Lower leg skin (tissue), 4 donors: ENCODE results near the gene PROSER3. TPM values are rescaled to one million over a fixed set of nuclear protein-coding genes. Genes with fewer than 3 reads are reported as not detected.

Experiments
- DNase-seq, 2 donors: peaks; one replicate each; pipeline ENCODE4 v3.0.0-alpha.2; 2019; ENCODE audit warnings: low spot score in 2 of 2
- H3K4me3 ChIP-seq: fragments of 200-600 bp; sonication (generic); 2 replicates; pipeline ENCODE4 v1.5.1; 2017; ENCODE audit warnings: mild to moderate bottlenecking, low read depth; ENCODE audit not compliant: poor library complexity, severe bottlenecking
- POLR2A ChIP-seq, 2 donors: fragments of 450-650 bp; IDR thresholded peaks; one replicate each; pipeline ENCODE4 v1.6.1; 2016 to 2017; ENCODE audit warnings: antibody characterized with exemption in 2 of 2, mild to moderate bottlenecking in 1 of 2, moderate library complexity in 1 of 2
- WGBS, 2 donors: methylation state at CpG; one replicate each; pipeline ENCODE4 v1.1.5; 2018; 5-methylcytosine and 5-hydroxymethylcytosine counted together
- intact Hi-C: fragments of 100-400 bp; cut with DNase I; formaldehyde crosslinking; loops from one replicate; pipeline ENCODE4 v1.15.0; 2023; ENCODE audit warnings: low total_unique reads
- total RNA-seq, 4 donors: library from RNA; depleted of rRNA; stranded (reverse); fragments of >200 nt; gene quantifications; one replicate each; pipeline ENCODE4 v1.1.0, GENCODE V29; 2016
- TF ChIP-seq, protein P1 (sequence below), 3 donors: fragments of 450-650 bp; IDR thresholded peaks; one replicate each; pipeline ENCODE4 v1.5.1; 2016; ENCODE audit warnings: antibody characterized with exemption in 3 of 3, mild to moderate bottlenecking in 3 of 3, moderate library complexity in 2 of 3

PROSER3 gene
- total RNA-seq, 4 donors from 2014 or later, result 9.2 to 20.4 (median 12.9) TPM

DNA sequence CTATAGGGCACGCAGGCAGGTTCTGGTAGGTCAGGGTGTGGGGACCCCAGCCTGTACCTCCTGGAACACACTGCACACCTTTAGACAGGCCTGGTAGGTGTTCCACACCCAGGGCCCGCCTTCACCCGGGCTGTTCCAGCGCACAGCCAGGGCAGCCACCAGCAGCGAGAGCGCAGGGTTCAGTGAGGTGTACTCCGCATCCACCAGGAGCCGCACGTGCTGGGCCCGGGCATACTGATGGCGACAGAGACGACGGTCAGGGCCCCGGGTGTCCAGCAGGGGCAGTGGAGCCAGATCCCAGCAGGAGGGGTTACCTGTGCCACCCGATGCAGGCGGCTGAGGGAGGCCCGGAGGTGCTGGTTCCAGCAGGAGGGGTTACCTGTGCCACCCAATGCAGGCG is 48.6 kb downstream of the PROSER3 start:
- H3K4me3 ChIP-seq, result no peak overlapping the region
- WGBS, 2 donors, result 90 to 91% methylated on average over 18 of the region's 18 CpGs
- DNase-seq, result no peak

DNA sequence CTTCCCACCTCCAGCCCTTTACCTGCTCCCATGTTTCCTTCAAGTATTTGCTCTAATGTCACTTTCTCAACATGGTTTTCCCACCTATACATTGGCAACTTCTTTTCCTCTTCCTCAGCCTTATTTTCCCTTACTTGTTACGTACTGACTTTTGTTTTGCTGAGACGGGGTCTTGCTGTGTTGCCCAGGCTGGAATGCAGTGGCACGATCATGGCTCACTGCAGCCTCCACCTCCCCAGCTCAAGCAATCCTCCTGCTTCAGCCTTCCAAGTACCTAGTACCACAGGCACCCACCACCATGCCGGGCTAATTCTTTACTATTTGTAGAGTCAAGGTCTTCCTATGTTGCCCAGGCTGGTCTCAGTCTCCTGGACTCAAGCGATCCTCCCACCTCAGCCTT is 49.7 kb downstream of the PROSER3 start:
- TF ChIP-seq, protein P1, sequence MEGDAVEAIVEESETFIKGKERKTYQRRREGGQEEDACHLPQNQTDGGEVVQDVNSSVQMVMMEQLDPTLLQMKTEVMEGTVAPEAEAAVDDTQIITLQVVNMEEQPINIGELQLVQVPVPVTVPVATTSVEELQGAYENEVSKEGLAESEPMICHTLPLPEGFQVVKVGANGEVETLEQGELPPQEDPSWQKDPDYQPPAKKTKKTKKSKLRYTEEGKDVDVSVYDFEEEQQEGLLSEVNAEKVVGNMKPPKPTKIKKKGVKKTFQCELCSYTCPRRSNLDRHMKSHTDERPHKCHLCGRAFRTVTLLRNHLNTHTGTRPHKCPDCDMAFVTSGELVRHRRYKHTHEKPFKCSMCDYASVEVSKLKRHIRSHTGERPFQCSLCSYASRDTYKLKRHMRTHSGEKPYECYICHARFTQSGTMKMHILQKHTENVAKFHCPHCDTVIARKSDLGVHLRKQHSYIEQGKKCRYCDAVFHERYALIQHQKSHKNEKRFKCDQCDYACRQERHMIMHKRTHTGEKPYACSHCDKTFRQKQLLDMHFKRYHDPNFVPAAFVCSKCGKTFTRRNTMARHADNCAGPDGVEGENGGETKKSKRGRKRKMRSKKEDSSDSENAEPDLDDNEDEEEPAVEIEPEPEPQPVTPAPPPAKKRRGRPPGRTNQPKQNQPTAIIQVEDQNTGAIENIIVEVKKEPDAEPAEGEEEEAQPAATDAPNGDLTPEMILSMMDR (IDR thresholded peaks at IDR 0.05), result no peak
- TF ChIP-seq POLR2A (IDR thresholded peaks at IDR 0.05), result no peak
- DNase-seq, result no peak
- no peak overlapping the region for H3K4me3 ChIP-seq
- WGBS, 2 donors, result 88 to 91% methylated on average over 5 of the region's 5 CpGs
- intact Hi-C loops, result no loop called here

More for the DNA sequence above, 48.6 kb downstream of the PROSER3 start:
- TF ChIP-seq, protein P1 (IDR thresholded peaks at IDR 0.05), result no peak
- TF ChIP-seq POLR2A (IDR thresholded peaks at IDR 0.05), result no peak
- intact Hi-C loops, result no loop called here

DNA sequence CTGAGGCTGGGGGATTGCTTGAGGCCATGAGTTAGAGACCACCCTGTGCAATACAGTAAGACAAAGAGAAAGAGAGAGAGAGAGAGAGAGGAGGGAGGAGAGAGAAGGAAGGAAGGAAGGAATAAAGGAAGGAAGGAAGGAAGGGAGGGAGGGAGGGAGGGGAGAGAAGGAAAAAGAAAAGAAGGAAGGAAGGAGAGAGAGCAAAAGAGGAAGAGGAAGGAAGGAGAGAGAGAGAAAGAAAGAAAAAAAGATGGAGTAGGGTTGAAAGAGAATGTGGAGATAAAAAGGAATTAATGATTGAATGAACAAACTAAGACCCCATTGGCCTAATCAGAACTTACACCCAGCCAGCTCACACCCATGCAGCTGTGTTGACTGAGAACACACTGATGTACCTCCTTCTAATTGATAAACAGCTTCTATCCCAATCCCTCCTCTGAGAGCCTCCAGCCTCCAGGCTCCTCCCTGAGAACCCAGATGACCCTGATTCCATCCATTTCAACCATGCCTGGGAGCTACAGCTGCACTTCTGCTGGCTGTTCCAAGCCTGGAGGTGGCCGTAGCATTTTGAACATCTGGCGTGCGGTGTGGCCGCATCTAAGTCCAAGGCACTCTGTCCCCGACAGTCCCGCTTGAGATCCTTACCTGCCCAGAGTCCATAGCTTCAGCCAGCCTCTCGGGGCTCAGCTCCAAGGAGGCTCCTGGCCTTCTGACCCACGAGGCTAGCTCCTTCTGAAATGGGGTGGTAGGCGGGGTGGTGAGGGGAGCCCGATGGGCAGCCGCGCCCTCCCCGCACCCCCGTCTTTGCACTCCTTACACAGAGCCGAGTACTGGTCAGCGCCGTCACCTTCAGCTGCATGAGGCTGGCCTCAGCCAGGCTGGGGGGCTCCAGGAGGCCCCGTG is 53.6 kb downstream of the PROSER3 start:
- no peak for DNase-seq
- H3K4me3 ChIP-seq, result no peak overlapping the region
- intact Hi-C loops, result no loop called here
- 66 to 73% methylated on average over 5 to 18 of the region's 18 CpGs for WGBS, 2 donors
- TF ChIP-seq, protein P1 (IDR thresholded peaks at IDR 0.05), result no peak
- TF ChIP-seq POLR2A (IDR thresholded peaks at IDR 0.05), result no peak

DNA sequence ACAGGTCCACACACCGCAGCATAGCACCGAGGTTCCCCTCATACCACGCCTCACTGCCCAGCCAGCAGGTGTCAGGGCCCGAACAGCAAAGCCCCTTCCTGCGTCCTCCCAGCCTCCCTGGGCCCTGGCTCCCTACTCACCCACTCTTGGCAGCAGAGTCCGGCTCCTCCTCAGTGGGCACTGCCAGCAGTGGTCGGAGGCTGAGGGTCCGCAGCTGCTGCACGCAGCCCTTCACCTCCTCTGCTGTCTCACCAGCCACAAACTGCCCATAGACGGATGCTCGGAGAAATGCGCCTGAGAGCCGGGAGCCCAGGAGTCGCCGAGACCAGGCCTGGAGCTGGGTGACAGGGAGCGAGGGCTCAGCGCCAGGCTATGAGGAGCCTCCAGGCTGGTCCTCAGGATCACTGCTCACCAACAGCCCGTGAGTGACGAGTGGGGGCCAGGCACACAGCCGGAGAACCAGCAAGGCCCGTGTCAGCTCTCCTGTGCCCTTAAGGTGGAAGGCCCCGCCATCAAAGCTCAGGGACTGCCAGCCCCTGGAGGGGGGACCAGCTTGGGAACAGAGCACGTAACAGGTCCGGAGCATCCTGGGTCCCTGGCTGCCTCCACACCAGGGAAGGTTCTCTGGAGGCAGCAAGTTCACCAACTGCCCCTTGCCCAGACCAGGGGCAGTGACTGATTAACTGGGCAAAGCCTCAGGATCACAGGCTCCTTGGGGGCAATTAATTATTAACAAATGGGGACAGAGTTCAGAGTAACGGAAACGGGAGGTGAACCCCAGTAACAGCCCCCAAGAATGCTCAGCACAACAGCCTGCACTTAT is 54.5 kb downstream of the PROSER3 start, which contains the start of gene PRODH2:
Gene PRODH2 (minus strand): TSS at position 626 of the 823 bp plus-strand sequence. CDS start 40 bp downstream, at position 586.
- no peak within 1 kb of the TSS for H3K4me3 ChIP-seq
- no peak for DNase-seq
- intact Hi-C loops, result no loop called here
- TF ChIP-seq, protein P1 (IDR thresholded peaks at IDR 0.05), result no peak
- no peak for TF ChIP-seq POLR2A (IDR thresholded peaks at IDR 0.05)
- 67 to 71% methylated on average over 21 to 25 of the region's 26 CpGs for WGBS, 2 donors

DNA sequence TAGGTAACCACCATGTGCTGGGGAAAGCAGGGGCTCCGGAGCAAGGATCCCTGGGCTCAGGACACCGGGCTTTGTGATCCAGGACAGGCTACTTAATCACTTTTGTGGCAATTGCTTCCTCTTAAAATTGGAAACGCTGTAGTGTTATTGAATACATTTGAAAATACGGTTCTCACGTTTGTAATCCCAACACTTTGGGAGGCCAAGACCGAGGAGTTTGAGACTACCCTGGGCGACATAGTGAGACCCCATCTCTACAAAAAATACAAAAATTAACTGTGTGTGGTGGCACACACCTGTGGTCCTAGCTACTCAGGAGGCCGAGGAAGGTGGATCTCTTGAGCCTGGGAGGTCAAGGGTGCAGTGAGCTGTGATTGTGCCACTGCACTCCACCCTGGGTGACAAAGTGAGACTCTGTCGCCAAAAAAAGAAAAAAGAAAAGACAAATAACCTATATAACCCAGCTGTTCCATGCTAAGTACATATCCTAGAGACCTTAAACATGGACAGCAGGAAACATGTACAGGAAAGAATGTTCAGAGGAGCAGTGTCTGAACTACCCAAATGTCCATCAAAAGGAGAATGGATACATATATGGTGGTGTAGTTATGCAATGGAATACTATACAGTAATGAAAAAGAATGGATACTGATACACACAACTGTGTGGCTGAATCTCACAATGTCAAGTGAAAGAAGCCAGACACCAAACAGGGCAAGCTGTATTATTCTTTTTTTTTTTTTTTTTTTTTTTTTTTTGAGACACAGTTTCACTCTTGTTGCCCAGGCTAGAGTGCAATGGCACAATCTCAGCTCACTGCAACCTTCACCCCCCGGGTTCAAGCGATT is 55.3 kb downstream of the PROSER3 start:
- intact Hi-C loops, result no loop called here
- H3K4me3 ChIP-seq, result no peak overlapping the region
- TF ChIP-seq, protein P1 (IDR thresholded peaks at IDR 0.05), result no peak
- no peak for TF ChIP-seq POLR2A (IDR thresholded peaks at IDR 0.05)
- DNase-seq, result no peak
- WGBS, 2 donors, result 84 to 86% methylated on average over 11 of the region's 11 CpGs
